Neutrophil (primary cell): Measurements from ENCODE around the gene PSME2.

Source experiments
- H3K27ac ChIP-seq: fragments of 200-600 bp; sonication (generic); 2 replicates; pipeline ENCODE4 v1.5.1; 2016; ENCODE audit warnings: mild to moderate bottlenecking, moderate library complexity
- H3K27me3 ChIP-seq: fragments of 200-600 bp; sonication (generic); 2 replicates; pipeline ENCODE4 v1.6.0; 2016; ENCODE audit warnings: mild to moderate bottlenecking
- H3K36me3 ChIP-seq: fragments of 200-600 bp; sonication (generic); 2 replicates; pipeline ENCODE4 v1.5.1; 2017
- H3K4me1 ChIP-seq, 2 experiments: fragments of 200-600 bp in 1 of 2; sonication (generic) in 1 of 2; 1 replicate in 1 of 2; 2 replicates in 1 of 2; pipeline versions ENCODE4 v1.5.1 to v1.6.1; 2013 to 2016; ENCODE audit warnings: low read depth in 1 of 2, low read length in 1 of 2, mild to moderate bottlenecking in 1 of 2, moderate library complexity in 1 of 2; ENCODE audit not compliant: control insufficient read depth in 1 of 2, insufficient read depth in 1 of 2
- H3K4me3 ChIP-seq, 2 experiments: fragments of 200-600 bp in 1 of 2; sonication (generic) in 1 of 2; 1 replicate in 1 of 2; 2 replicates in 1 of 2; pipeline ENCODE4 v1.5.1; 2013 to 2016; ENCODE audit warnings: low read depth in 1 of 2, low read length in 1 of 2, mild to moderate bottlenecking in 1 of 2, moderate library complexity in 1 of 2
- H3K9me3 ChIP-seq: fragments of 200-600 bp; sonication (generic); 2 replicates; pipeline ENCODE4 v1.5.1; 2016
- TF ChIP-seq, protein P1 (sequence below): fragments of 200-600 bp; sonication (generic); IDR thresholded peaks from 2 replicates; pipeline ENCODE4 v1.5.1; 2016; ENCODE audit warnings: antibody characterized with exemption

Gene PSME2

GRCh38 chr14:24162093-24162492 lies 15.7 kb upstream of the PSME2 start:
- Histone ChIP-seq H3K9me3 (no peaks in the 10 kb centered on the region), H3K4me1 (peaks cover 58 to 63% of the 10 kb centered on the region in 2 experiments), H3K27me3 (no peaks in the 10 kb centered on the region), H3K27ac (peak overlapping the region; percentile 94), H3K36me3 (peaks cover 79% of the 10 kb centered on the region), H3K4me3 (peak overlapping the region; percentile 83 to 94)
- TF ChIP-seq, protein P1, sequence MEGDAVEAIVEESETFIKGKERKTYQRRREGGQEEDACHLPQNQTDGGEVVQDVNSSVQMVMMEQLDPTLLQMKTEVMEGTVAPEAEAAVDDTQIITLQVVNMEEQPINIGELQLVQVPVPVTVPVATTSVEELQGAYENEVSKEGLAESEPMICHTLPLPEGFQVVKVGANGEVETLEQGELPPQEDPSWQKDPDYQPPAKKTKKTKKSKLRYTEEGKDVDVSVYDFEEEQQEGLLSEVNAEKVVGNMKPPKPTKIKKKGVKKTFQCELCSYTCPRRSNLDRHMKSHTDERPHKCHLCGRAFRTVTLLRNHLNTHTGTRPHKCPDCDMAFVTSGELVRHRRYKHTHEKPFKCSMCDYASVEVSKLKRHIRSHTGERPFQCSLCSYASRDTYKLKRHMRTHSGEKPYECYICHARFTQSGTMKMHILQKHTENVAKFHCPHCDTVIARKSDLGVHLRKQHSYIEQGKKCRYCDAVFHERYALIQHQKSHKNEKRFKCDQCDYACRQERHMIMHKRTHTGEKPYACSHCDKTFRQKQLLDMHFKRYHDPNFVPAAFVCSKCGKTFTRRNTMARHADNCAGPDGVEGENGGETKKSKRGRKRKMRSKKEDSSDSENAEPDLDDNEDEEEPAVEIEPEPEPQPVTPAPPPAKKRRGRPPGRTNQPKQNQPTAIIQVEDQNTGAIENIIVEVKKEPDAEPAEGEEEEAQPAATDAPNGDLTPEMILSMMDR: no peak

- TF ChIP-seq, protein P1: peak; percentile 98
- peak within 1 kb of the TSS; percentile 83 to 94 for H3K4me3 ChIP-seq
- peaks cover 48 to 54% of the 10 kb centered on the region in 2 experiments for H3K4me1 ChIP-seq
- H3K27me3 ChIP-seq: no peaks in the 10 kb centered on the region
- peak within 1 kb of the TSS; percentile 94 for H3K27ac ChIP-seq
- H3K36me3 ChIP-seq: peaks cover 79% of the 10 kb centered on the region
- no peaks in the 10 kb centered on the region for H3K9me3 ChIP-seq
These were observed 14.7 kb upstream of the PSME2 start, which contains the start of gene IRF9 for GRCh38 chr14:24160850-24161804. IRF9 (plus strand) TSS chr14:24161265; CDS start chr14:24162145, 880 bp downstream.

DNA sequence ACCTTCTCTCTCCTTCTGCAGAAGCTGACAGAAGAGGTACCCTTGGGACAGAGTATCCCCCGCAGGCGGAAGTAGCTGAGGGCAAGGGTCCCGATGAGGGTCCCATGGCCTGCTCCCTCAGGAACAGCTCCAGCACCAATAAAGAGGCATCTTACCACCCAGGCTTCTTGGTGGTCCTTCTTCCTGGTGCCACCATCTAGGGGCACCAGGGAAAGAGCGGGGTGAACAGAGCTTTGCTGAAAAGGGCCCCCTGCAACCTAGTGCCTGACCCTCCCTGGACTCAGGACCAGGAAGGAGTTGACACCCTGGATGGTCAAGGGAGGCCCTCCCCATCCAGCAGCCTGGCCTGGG lies 14.1 kb upstream of the PSME2 start:
- peak overlapping the region; percentile 94 for H3K27ac ChIP-seq
- TF ChIP-seq, protein P1: no peak
- peak overlapping the region in 1 of 2 experiments; percentile 83 for H3K4me3 ChIP-seq
- H3K27me3 ChIP-seq: no peaks in the 10 kb centered on the region
- peaks cover 79% of the 10 kb centered on the region for H3K36me3 ChIP-seq
- no peaks in the 10 kb centered on the region for H3K9me3 ChIP-seq
- peaks cover 42 to 47% of the 10 kb centered on the region in 2 experiments for H3K4me1 ChIP-seq

DNA sequence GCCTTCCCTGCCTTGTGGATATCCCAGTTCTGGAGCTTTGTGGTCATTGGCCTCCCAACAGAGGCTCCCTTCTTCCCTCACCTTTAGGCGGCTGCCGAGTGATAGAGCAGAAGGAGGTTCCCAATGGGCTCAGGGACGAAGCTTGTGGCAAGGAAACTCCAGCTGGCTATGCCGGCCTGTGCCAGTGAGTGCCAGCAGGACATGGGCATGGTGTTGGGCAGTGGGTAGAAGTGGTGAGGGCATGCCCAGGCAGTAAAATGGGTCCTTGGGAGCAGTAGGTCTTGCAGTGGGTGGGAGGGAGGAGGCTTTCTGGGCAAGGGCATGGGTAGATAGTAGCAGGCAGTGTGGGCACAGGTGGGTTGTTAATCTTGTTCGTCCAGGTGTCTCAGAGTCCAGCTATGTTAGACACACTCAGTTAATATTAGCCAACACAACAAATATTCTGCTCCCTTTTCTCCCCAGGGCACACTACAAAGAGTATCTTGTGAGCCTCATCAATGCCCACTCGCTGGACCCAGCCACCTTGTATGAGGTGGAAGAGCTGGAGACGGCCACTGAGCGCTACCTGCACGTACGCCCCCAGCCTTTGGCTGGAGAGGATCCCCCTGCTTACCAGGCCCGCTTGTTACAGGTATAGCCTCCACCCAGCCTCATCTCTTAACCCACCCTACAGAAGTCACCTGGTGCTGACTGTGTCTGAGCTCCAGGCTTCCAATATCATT lies 13.5 kb upstream of the PSME2 start:
- TF ChIP-seq, protein P1: no peak
- H3K9me3 ChIP-seq: no peaks in the 10 kb centered on the region
- peaks cover 36 to 42% of the 10 kb centered on the region in 2 experiments for H3K4me1 ChIP-seq
- H3K4me3 ChIP-seq: no peak overlapping the region
- H3K27ac ChIP-seq: peak overlapping the region; percentile 94
- peaks cover 79% of the 10 kb centered on the region for H3K36me3 ChIP-seq
- no peaks in the 10 kb centered on the region for H3K27me3 ChIP-seq

GRCh38 chr14:24157331-24157730 lies 10.9 kb upstream of the PSME2 start:
- H3K4me1 ChIP-seq: peaks cover 14 to 16% of the 10 kb centered on the region in 2 experiments
- H3K36me3 ChIP-seq: peaks cover 75% of the 10 kb centered on the region
- no peak overlapping the region for H3K4me3 ChIP-seq
- H3K27me3 ChIP-seq: no peaks in the 10 kb centered on the region
- TF ChIP-seq, protein P1: no peak
- H3K9me3 ChIP-seq: no peaks in the 10 kb centered on the region
- no peak overlapping the region for H3K27ac ChIP-seq
